Naive B cell (primary cell): ENCODE results near the gene CACNA1I. TPM values are rescaled to one million over a fixed set of nuclear protein-coding genes. Genes with fewer than 3 reads are reported as not detected.

Experiments
- ATAC-seq, 2 donors: fragments of 150-1000 bp; cut with Tn5 transposase; 2 replicates each; pipeline ENCODE4 v1.10.0; 2021; ENCODE audit warnings: low read depth in 2 of 2, mild to moderate bottlenecking in 2 of 2, moderate library complexity in 2 of 2
- DNase-seq: peaks from one replicate; pipeline ENCODE4 v3.0.0; 2022
- H3K27ac Mint-ChIP-seq, 6 donors: one replicate each; pipeline ENCODE4 v1.8.0; 2020 to 2022; ENCODE audit warnings: mild to moderate bottlenecking in 6 of 6, mixed read lengths in 6 of 6, moderate library complexity in 5 of 6, inconsistent platforms in 2 of 6
- H3K27me3 Mint-ChIP-seq, 3 donors: one replicate each; pipeline ENCODE4 v1.8.0; 2021 to 2022; ENCODE audit warnings: mixed read lengths in 3 of 3, mild to moderate bottlenecking in 1 of 3
- H3K36me3 Mint-ChIP-seq, 2 donors: one replicate each; pipeline ENCODE4 v1.8.0; 2020 to 2022; ENCODE audit warnings: mixed read lengths in 2 of 2, inconsistent platforms in 1 of 2, mild to moderate bottlenecking in 1 of 2
- H3K4me1 Mint-ChIP-seq, 3 donors: one replicate each; pipeline ENCODE4 v1.8.0; 2020 to 2022; ENCODE audit warnings: mixed read lengths in 3 of 3, inconsistent platforms in 1 of 3, mild to moderate bottlenecking in 1 of 3, moderate library complexity in 1 of 3
- H3K4me3 Mint-ChIP-seq, 8 donors: one replicate each; pipeline ENCODE4 v1.8.0; 2020 to 2022; ENCODE audit warnings: mild to moderate bottlenecking in 8 of 8, mixed read lengths in 8 of 8, moderate library complexity in 8 of 8, inconsistent platforms in 2 of 8
- H3K9me3 Mint-ChIP-seq, 7 donors: one replicate each; pipeline ENCODE4 v1.8.0; 2020 to 2022; ENCODE audit warnings: mixed read lengths in 7 of 7, mild to moderate bottlenecking in 5 of 7, inconsistent platforms in 2 of 7, moderate library complexity in 1 of 7
- polyA plus RNA-seq, 6 donors: library from polyadenylated mRNA; unstranded; fragments of 300-500 nt; fragmentation: Illumina TruSeq; gene quantifications; one replicate each; pipeline ENCODE4 v1.2.3, GENCODE V29; 2021; ENCODE audit warnings: low read depth in 6 of 6

The CACNA1I gene
- polyA plus RNA-seq, 6 donors from 2014 or later: not detected

- H3K4me3 Mint-ChIP-seq: no peak overlapping the region
- peaks cover 0 to 13% (median 3%) of the 10 kb centered on the region in 7 donors for H3K9me3 Mint-ChIP-seq
- H3K4me1 Mint-ChIP-seq: peaks cover 4 to 8% (median 5%) of the 10 kb centered on the region in 3 donors
- peaks cover 27 to 66% (median 55%) of the 10 kb centered on the region in 3 donors for H3K27me3 Mint-ChIP-seq
- no peak for DNase-seq
- H3K27ac Mint-ChIP-seq: peak overlapping the region in 1 of 6 donors; percentile 57
- no peak for ATAC-seq
- H3K36me3 Mint-ChIP-seq: peaks cover 0 to 15% of the 10 kb centered on the region in 2 donors
These were observed 10.2 kb downstream of the CACNA1I start for GRCh38 chr22:39580795-39581194.

- peaks cover 0 to 13% (median 3%) of the 10 kb centered on the region in 7 donors for H3K9me3 Mint-ChIP-seq
- peaks cover 0 to 15% of the 10 kb centered on the region in 2 donors for H3K36me3 Mint-ChIP-seq
- ATAC-seq (no peak), DNase-seq (no peak)
- H3K4me1 Mint-ChIP-seq: peaks cover 4 to 7% (median 5%) of the 10 kb centered on the region in 3 donors
- H3K4me3 Mint-ChIP-seq: no peak overlapping the region
- no peak overlapping the region for H3K27ac Mint-ChIP-seq
- H3K27me3 Mint-ChIP-seq: peaks cover 27 to 66% (median 55%) of the 10 kb centered on the region in 3 donors
These were observed 10.8 kb downstream of the CACNA1I start for GRCh38 chr22:39581303-39581702.

- peaks cover 0 to 13% (median 3%) of the 10 kb centered on the region in 7 donors for H3K9me3 Mint-ChIP-seq
- H3K4me1 Mint-ChIP-seq: no peaks in the 10 kb centered on the region
- H3K27ac Mint-ChIP-seq: peak overlapping the region in 1 of 6 donors; percentile 80
- peaks cover 27 to 70% (median 62%) of the 10 kb centered on the region in 3 donors for H3K27me3 Mint-ChIP-seq
- DNase-seq (no peak), ATAC-seq (no peak)
- H3K36me3 Mint-ChIP-seq: peaks cover 0 to 15% of the 10 kb centered on the region in 2 donors
- no peak overlapping the region for H3K4me3 Mint-ChIP-seq
These were observed 12.6 kb downstream of the CACNA1I start for GRCh38 chr22:39583066-39583667.

GRCh38 chr22:39589875-39590274, 19.3 kb downstream of the CACNA1I start:
- Mint-ChIP-seq H3K4me3 (no peak overlapping the region), H3K27me3 (peaks cover 7 to 48% (median 25%) of the 10 kb centered on the region in 3 donors), H3K36me3 (peaks cover 0 to 8% of the 10 kb centered on the region in 2 donors), H3K27ac (no peak overlapping the region), H3K9me3 (peaks cover 0 to 3% (median 0%) of the 10 kb centered on the region in 7 donors), H3K4me1 (no peaks in the 10 kb centered on the region)
- ATAC-seq: no peak
- no peak for DNase-seq

GRCh38 chr22:39592081-39593065, 21.8 kb downstream of the CACNA1I start:
- peaks cover 17 to 57% (median 37%) of the 10 kb centered on the region in 3 donors for H3K27me3 Mint-ChIP-seq
- H3K4me3 Mint-ChIP-seq: no peak overlapping the region
- H3K9me3 Mint-ChIP-seq: peaks cover 0 to 3% (median 2%) of the 10 kb centered on the region in 7 donors
- H3K36me3 Mint-ChIP-seq: peaks cover 0 to 16% of the 10 kb centered on the region in 2 donors
- no peak for ATAC-seq
- no peak overlapping the region for H3K27ac Mint-ChIP-seq
- peaks cover 1 to 4% (median 4%) of the 10 kb centered on the region in 3 donors for H3K4me1 Mint-ChIP-seq
- DNase-seq: no peak

GRCh38 chr22:39593066-39593930, 22.7 kb downstream of the CACNA1I start:
- H3K9me3 Mint-ChIP-seq: peaks cover 0 to 3% (median 2%) of the 10 kb centered on the region in 7 donors

GRCh38 chr22:39593931-39594285, 23.4 kb downstream of the CACNA1I start:
- Mint-ChIP-seq H3K27ac (peak overlapping the region in 1 of 6 donors; percentile 2), H3K4me3 (no peak overlapping the region), H3K4me1 (peaks cover 12 to 16% (median 13%) of the 10 kb centered on the region in 3 donors), H3K9me3 (peaks cover 0 to 3% (median 2%) of the 10 kb centered on the region in 7 donors), H3K36me3 (peaks cover 0 to 16% of the 10 kb centered on the region in 2 donors), H3K27me3 (peaks cover 22 to 66% (median 51%) of the 10 kb centered on the region in 3 donors)
- ATAC-seq: no peak
- no peak for DNase-seq

More at GRCh38 chr22:39593066-39593930, 22.7 kb downstream of the CACNA1I start:
- Mint-ChIP-seq H3K27me3 (peaks cover 19 to 66% (median 46%) of the 10 kb centered on the region in 3 donors), H3K27ac (peak overlapping the region in 1 of 6 donors; percentile 2), H3K4me3 (no peak overlapping the region), H3K4me1 (peaks cover 9 to 11% (median 9%) of the 10 kb centered on the region in 3 donors), H3K36me3 (peaks cover 0 to 16% of the 10 kb centered on the region in 2 donors)
- DNase-seq (no peak), ATAC-seq (peak in 1 of 2 donors; percentile 27)

- Mint-ChIP-seq H3K9me3 (peaks cover 0 to 3% (median 2%) of the 10 kb centered on the region in 7 donors), H3K4me1 (peaks cover 12 to 16% (median 13%) of the 10 kb centered on the region in 3 donors), H3K36me3 (peaks cover 0 to 16% of the 10 kb centered on the region in 2 donors), H3K4me3 (no peak overlapping the region), H3K27me3 (peaks cover 22 to 65% (median 51%) of the 10 kb centered on the region in 3 donors), H3K27ac (no peak overlapping the region)
- DNase-seq (no peak), ATAC-seq (no peak)
These were observed 23.9 kb downstream of the CACNA1I start for GRCh38 chr22:39594411-39594810.

GRCh38 chr22:39595622-39596172, 25.1 kb downstream of the CACNA1I start:
- Mint-ChIP-seq H3K4me3 (peak overlapping the region in 1 of 8 donors; percentile 24), H3K27ac (peak overlapping the region in 1 of 6 donors; percentile 63), H3K36me3 (peaks cover 0 to 16% of the 10 kb centered on the region in 2 donors), H3K4me1 (peaks cover 17 to 21% (median 18%) of the 10 kb centered on the region in 3 donors), H3K27me3 (peaks cover 22 to 65% (median 51%) of the 10 kb centered on the region in 3 donors), H3K9me3 (peaks cover 0 to 3% (median 2%) of the 10 kb centered on the region in 7 donors)
- ATAC-seq (no peak), DNase-seq (no peak)

GRCh38 chr22:39596601-39597000, 26.0 kb downstream of the CACNA1I start:
- Mint-ChIP-seq H3K27me3 (peaks cover 22 to 65% (median 51%) of the 10 kb centered on the region in 3 donors), H3K4me1 (peaks cover 22 to 30% (median 25%) of the 10 kb centered on the region in 3 donors), H3K9me3 (peaks cover 0 to 3% (median 2%) of the 10 kb centered on the region in 7 donors), H3K36me3 (peaks cover 0 to 16% of the 10 kb centered on the region in 2 donors), H3K4me3 (no peak overlapping the region), H3K27ac (peak overlapping the region in 1 of 6 donors; percentile 80)
- DNase-seq: no peak
- no peak for ATAC-seq

GRCh38 chr22:39597236-39597869, 26.8 kb downstream of the CACNA1I start:
- peaks cover 0 to 16% of the 10 kb centered on the region in 2 donors for H3K36me3 Mint-ChIP-seq
- peak overlapping the region in 1 of 6 donors; percentile 16 for H3K27ac Mint-ChIP-seq
- peak overlapping the region in 1 of 8 donors; percentile 69 for H3K4me3 Mint-ChIP-seq
- peaks cover 25 to 62% (median 51%) of the 10 kb centered on the region in 3 donors for H3K27me3 Mint-ChIP-seq
- peaks cover 26 to 35% (median 30%) of the 10 kb centered on the region in 3 donors for H3K4me1 Mint-ChIP-seq
- no peak for DNase-seq
- H3K9me3 Mint-ChIP-seq: peaks cover 0 to 6% (median 3%) of the 10 kb centered on the region in 7 donors
- ATAC-seq: no peak
